Gastroesophageal sphincter (tissue), 4 donors: ENCODE measurements around the gene PORCN. TPM values are rescaled to one million over a fixed set of nuclear protein-coding genes. Genes with fewer than 3 reads are reported as not detected.

ENCODE experiments used
- ATAC-seq: fragments of 150-250 bp; one replicate; pipeline ENCODE4 v1.9.1; 2016; ENCODE audit warnings: mild to moderate bottlenecking, moderate library complexity
- H3K27ac ChIP-seq, 4 donors: fragments of 200-600 bp; sonication (generic) in 3 of 4; 1 replicate in 3 of 4; 2 replicates in 1 of 4; pipeline ENCODE4 v1.5.1; 2016 to 2019
- H3K27me3 ChIP-seq: fragments of 200-600 bp; sonication (generic); one replicate; pipeline ENCODE4 v1.5.1; 2019
- H3K36me3 ChIP-seq, 2 donors: fragments of 200-600 bp; sonication (generic); one replicate each; pipeline ENCODE4 v1.5.1; 2019; ENCODE audit warnings: control low read depth in 1 of 2
- H3K4me1 ChIP-seq, 3 donors: fragments of 200-600 bp; sonication (generic); 1 replicate in 2 of 3; 2 replicates in 1 of 3; pipeline ENCODE4 v1.5.1; 2016 to 2019; ENCODE audit warnings: control low read depth in 2 of 3
- H3K4me3 ChIP-seq, 2 donors: fragments of 200-600 bp; sonication (generic); one replicate each; pipeline ENCODE4 v1.5.1; 2019; ENCODE audit warnings: mild to moderate bottlenecking in 1 of 2, moderate library complexity in 1 of 2
- H3K9me3 ChIP-seq, 3 donors: fragments of 200-600 bp; sonication (generic); one replicate each; pipeline ENCODE4 v1.5.1; 2017 to 2019; ENCODE audit warnings: control low read depth in 2 of 3
- EP300 ChIP-seq: sonication (generic); formaldehyde crosslinking; IDR thresholded peaks from one replicate; pipeline ENCODE4 v1.6.1; 2017; ENCODE audit warnings: antibody characterized with exemption, mild to moderate bottlenecking
- POLR2A ChIP-seq, 2 donors: fragments of 450-650 bp; IDR thresholded peaks; one replicate each; pipeline ENCODE4 v1.6.1; 2017; ENCODE audit warnings: antibody characterized with exemption in 2 of 2, mild to moderate bottlenecking in 2 of 2, moderate library complexity in 1 of 2
- POLR2AphosphoS5 ChIP-seq: sonication (generic); formaldehyde crosslinking; IDR thresholded peaks from one replicate; pipeline ENCODE4 v1.6.1; 2017; ENCODE audit warnings: antibody characterized with exemption
- WGBS, 2 donors: methylation state at CpG; one replicate each; pipeline ENCODE4 v1.1.5; 2018; ENCODE audit warnings: low coverage in 1 of 2; 5-methylcytosine and 5-hydroxymethylcytosine counted together
- total RNA-seq, 4 donors: library from RNA; depleted of rRNA; stranded (reverse); fragments of >200 nt; gene quantifications; one replicate each; pipeline ENCODE4 v1.1.0, GENCODE V29; 2016
- TF ChIP-seq, protein P1 (sequence below), 4 experiments: fragments of 200-600 bp in 2 of 4; fragments of 450-650 bp in 2 of 4; sonication (generic) in 1 of 4; IDR thresholded peaks; one replicate each; pipeline ENCODE4 v1.5.1; 2017 to 2019; ENCODE audit warnings: antibody characterized with exemption in 4 of 4, mild to moderate bottlenecking in 2 of 4, moderate library complexity in 2 of 4

Gene PORCN
- total RNA-seq, 4 donors from 2014 or later = 9.4 to 21.0 (median 13.2) TPM

DNA sequence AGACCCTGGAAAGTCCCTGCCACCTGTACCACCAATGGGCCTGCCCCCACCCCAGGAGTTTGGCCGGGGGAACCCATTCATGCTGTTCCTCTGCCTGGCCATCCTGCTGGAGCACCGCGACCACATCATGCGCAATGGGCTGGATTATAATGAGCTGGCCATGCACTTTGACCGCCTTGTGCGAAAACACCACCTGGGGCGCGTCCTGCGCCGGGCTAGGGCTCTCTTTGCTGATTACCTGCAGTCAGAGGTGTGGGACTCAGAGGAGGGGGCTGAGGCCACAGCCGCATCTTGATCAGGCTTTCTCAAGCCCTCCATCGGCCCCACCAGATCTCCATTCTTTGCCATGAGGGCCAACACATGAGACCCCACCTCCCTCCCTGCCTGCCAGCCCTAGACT lies 51.9 kb downstream of the PORCN start:
- ATAC-seq = no peak
- no CpG with 5 or more reads among the region's 12 CpGs for WGBS, 2 donors
- H3K4me3 ChIP-seq = no peak overlapping the region
- no peaks in the 10 kb centered on the region for H3K9me3 ChIP-seq
- H3K36me3 ChIP-seq = peaks cover 0 to 56% of the 10 kb centered on the region in 2 donors
- no peak overlapping the region for H3K27ac ChIP-seq
- TF ChIP-seq POLR2A (IDR thresholded peaks at IDR 0.05) (no peak), POLR2AphosphoS5 (no peak), EP300 (no peak)
- TF ChIP-seq, protein P1, sequence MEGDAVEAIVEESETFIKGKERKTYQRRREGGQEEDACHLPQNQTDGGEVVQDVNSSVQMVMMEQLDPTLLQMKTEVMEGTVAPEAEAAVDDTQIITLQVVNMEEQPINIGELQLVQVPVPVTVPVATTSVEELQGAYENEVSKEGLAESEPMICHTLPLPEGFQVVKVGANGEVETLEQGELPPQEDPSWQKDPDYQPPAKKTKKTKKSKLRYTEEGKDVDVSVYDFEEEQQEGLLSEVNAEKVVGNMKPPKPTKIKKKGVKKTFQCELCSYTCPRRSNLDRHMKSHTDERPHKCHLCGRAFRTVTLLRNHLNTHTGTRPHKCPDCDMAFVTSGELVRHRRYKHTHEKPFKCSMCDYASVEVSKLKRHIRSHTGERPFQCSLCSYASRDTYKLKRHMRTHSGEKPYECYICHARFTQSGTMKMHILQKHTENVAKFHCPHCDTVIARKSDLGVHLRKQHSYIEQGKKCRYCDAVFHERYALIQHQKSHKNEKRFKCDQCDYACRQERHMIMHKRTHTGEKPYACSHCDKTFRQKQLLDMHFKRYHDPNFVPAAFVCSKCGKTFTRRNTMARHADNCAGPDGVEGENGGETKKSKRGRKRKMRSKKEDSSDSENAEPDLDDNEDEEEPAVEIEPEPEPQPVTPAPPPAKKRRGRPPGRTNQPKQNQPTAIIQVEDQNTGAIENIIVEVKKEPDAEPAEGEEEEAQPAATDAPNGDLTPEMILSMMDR (IDR thresholded peaks at IDR 0.05) = no peak
- no peaks in the 10 kb centered on the region for H3K4me1 ChIP-seq
- no peaks in the 10 kb centered on the region for H3K27me3 ChIP-seq

DNA sequence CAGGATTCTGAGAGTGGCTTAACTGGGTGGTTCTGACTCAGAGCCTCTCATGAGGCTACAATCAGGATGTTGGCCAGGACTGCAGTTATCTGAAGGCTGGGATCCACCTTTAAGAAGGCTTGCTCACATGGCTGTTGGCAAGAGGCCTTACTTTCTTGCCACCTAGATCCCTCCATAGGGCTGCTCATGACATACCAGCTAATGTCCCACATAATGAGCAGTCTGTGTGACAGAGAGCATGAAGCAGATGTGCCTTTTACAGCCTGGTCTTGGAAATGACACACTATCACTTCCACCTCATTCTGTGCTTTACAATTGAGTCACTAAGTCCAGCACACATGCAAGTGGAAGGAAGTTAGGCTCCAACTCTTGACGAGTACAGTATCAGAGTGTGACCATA lies 61.2 kb downstream of the PORCN start:
- Histone ChIP-seq H3K9me3 (no peaks in the 10 kb centered on the region), H3K36me3 (no peaks in the 10 kb centered on the region), H3K4me1 (no peaks in the 10 kb centered on the region), H3K27ac (no peak overlapping the region), H3K27me3 (no peaks in the 10 kb centered on the region), H3K4me3 (no peak overlapping the region)
- TF ChIP-seq, protein P1 (IDR thresholded peaks at IDR 0.05) = no peak
- no peak for TF ChIP-seq POLR2AphosphoS5
- no peak for TF ChIP-seq POLR2A (IDR thresholded peaks at IDR 0.05)
- TF ChIP-seq EP300 = no peak
- 50 to 80% methylated on average over 1 of the region's 1 CpG for WGBS, 2 donors
- ATAC-seq = no peak

Other genes with a start within 250 kb of the PORCN start
- not detected for gene SSX3, start 152.3 kb upstream of the PORCN start, total RNA-seq
- under 1 TPM in 1 of 4 donors, not detected in 3; 0.27 TPM for gene SSX4, start 125.5 kb upstream of the PORCN start, total RNA-seq
- gene SSX4B, start 97.0 kb upstream of the PORCN start, total RNA-seq = under 1 TPM in 1 of 4 donors, not detected in 3; 0.27 TPM
- gene SLC38A5, start 38.7 kb upstream of the PORCN start, total RNA-seq = 1 to 10 TPM; 4.2 to 7.9 (median 4.7) TPM
- gene FTSJ1, start 32.8 kb upstream of the PORCN start, total RNA-seq = 10 to 100 TPM; 31.1 to 43.0 (median 38.9) TPM
- 10 to 100 TPM; 12.9 to 17.7 (median 14.5) TPM for gene EBP, start 12.8 kb downstream of the PORCN start, total RNA-seq
- 10 to 100 TPM in 3 of 4 donors, 1 to 10 TPM in 1; 8.4 to 16.9 (median 12.7) TPM for gene TBC1D25, start 30.7 kb downstream of the PORCN start, total RNA-seq
- gene RBM3, start 65.5 kb downstream of the PORCN start, total RNA-seq = 100 to 1,000 TPM in 3 of 4 donors, 10 to 100 TPM in 1; 83.7 to 233 (median 182) TPM
- gene WDR13, start 88.5 kb downstream of the PORCN start, total RNA-seq = 100 to 1,000 TPM; 108 to 182 (median 139) TPM
- gene WAS, start 174.8 kb downstream of the PORCN start, total RNA-seq = 1 to 10 TPM; 1.6 to 5.4 (median 3.7) TPM
- gene SUV39H1, start 187.7 kb downstream of the PORCN start, total RNA-seq = 10 to 100 TPM in 1 of 4 donors, 1 to 10 TPM in 3; 3.4 to 11.7 (median 5.1) TPM